Adipose tissue (tissue), 3 donors: ENCODE measurements around the gene ADPRHL1. TPM values are rescaled to one million over a fixed set of nuclear protein-coding genes. Genes with fewer than 3 reads are reported as not detected.
"Not testable (repeated sequence)": the region's sequence is repeated elsewhere in the genome, so short reads cannot be mapped to it uniquely, and the experiment has no call there.

Source experiments
- H3K27ac ChIP-seq: one replicate; pipeline ENCODE4 v1.5.1; 2013; ENCODE audit warnings: low read depth, low read length
- WGBS, 3 donors: extraction: QIAGEN DNeasy Blood & Tissue Kit; methylation state at CpG; one replicate each; pipeline ENCODE4 v1.1.7; 2013; 5-methylcytosine and 5-hydroxymethylcytosine counted together
- polyA plus RNA-seq, 3 donors: library from polyadenylated mRNA; stranded (reverse); fragments of 200-250 nt; gene quantifications; one replicate each; pipeline ENCODE4 v1.2.3, GENCODE V29; 2013
- donor health status: healthy with polysubstance abuse.
- donor health status: Bipolar disorder and iron deficiency.
- donor health status: healthy.

Gene ADPRHL1
- polyA plus RNA-seq, 3 donors: 0.90 to 3.8 (median 2.4) TPM

- WGBS, 3 donors: 91 to 94% (median 93%) methylated on average over 35 to 36 of the region's 36 CpGs
- no peak overlapping the region for H3K27ac ChIP-seq
Observed at GRCh38 chr13:113483504-113484293, 30.4 kb upstream of the ADPRHL1 start.

GRCh38 chr13:113483081-113483480 lies 29.8 kb upstream of the ADPRHL1 start:
- 90 to 94% (median 94%) methylated on average over 7 of the region's 7 CpGs for WGBS, 3 donors
- H3K27ac ChIP-seq: no peak overlapping the region

GRCh38 chr13:113479179-113479578 lies 25.9 kb upstream of the ADPRHL1 start:
- no peak overlapping the region for H3K27ac ChIP-seq
- WGBS, 3 donors: 81 to 84% (median 82%) methylated on average over 4 of the region's 4 CpGs

GRCh38 chr13:113477724-113478123 lies 24.4 kb upstream of the ADPRHL1 start:
- 97 to 99% (median 97%) methylated on average over 3 of the region's 3 CpGs for WGBS, 3 donors
- no peak overlapping the region for H3K27ac ChIP-seq

GRCh38 chr13:113476811-113477210 lies 23.5 kb upstream of the ADPRHL1 start:
- WGBS, 3 donors: 97 to 98% (median 98%) methylated on average over 7 of the region's 7 CpGs

GRCh38 chr13:113475911-113476310 lies 22.6 kb upstream of the ADPRHL1 start:
- WGBS, 3 donors: 92 to 95% (median 94%) methylated on average over 12 of the region's 12 CpGs
- H3K27ac ChIP-seq: no peak overlapping the region

More at GRCh38 chr13:113476811-113477210, 23.5 kb upstream of the ADPRHL1 start:
- no peak overlapping the region for H3K27ac ChIP-seq

- no peak overlapping the region for H3K27ac ChIP-seq
- 94 to 97% (median 95%) methylated on average over 11 of the region's 11 CpGs for WGBS, 3 donors
Observed at GRCh38 chr13:113475280-113475679, 22.0 kb upstream of the ADPRHL1 start.

DNA sequence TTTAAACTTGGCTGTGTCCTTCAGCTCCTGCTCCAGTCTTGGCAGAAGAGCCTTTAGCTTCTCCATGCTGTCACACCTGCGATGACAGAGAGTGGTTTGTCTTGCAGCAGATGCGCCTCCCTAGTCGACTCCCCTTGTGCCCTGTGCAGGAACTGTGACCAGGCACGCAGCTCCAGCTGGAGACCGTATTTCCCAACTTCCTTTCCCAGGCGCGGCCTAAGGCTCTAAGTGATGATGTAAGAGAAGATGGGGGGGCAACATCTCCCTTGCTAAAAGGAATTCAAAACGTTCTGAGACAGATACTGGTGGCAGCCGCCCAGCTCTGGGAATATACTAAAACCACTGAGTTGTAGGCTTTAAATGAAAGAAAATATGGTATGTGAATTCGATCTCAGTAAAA lies 20.9 kb upstream of the ADPRHL1 start:
- no peak overlapping the region for H3K27ac ChIP-seq
- WGBS, 3 donors: 50 to 86% (median 52%) methylated on average over 10 of the region's 10 CpGs

DNA sequence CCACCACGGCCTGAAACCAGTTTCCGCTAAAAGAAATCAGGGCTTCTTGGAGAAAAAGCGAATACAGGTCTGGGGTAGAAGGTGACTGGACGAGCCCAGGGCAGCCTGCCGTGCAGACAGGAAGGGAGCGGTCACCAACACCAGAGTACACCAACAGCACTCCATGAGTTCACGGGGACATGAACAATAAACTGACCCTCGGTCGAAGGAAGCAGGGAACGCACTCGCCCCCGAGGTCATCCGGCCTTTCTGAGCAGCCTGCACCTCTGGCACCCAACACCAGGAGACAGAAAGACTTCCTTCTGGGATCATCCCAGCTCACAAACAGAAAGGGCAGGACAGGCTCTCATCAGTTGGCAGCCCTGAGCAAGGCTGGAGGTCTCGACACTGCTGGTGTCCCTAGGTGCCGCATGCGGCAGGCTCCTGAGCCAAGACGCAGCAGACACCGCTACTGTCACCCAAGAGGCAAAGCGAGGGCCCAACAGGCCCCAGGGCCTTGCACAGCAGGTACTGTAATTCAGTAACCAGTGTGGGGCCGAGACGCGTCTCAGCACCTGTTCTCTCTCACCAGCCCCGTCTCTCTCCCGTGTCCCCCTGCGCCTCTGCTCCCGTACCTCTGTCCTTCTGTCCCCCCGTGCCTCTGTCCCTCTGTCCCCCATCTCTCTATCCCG lies 19.2 kb upstream of the ADPRHL1 start:
- H3K27ac ChIP-seq: no peak overlapping the region
- WGBS, 3 donors: 80 to 87% (median 86%) methylated on average over 28 of the region's 28 CpGs

- 72 to 80% (median 76%) methylated on average over 11 of the region's 11 CpGs for WGBS, 3 donors
- H3K27ac ChIP-seq: no peak overlapping the region
Observed at GRCh38 chr13:113471844-113472243, 18.6 kb upstream of the ADPRHL1 start.

- 98 to 99% (median 98%) methylated on average over 3 to 4 of the region's 4 CpGs for WGBS, 3 donors
- not testable (repeated sequence) for H3K27ac ChIP-seq
Observed at GRCh38 chr13:113470635-113471163, 17.4 kb upstream of the ADPRHL1 start.

GRCh38 chr13:113470073-113470472 lies 16.8 kb upstream of the ADPRHL1 start:
- 95 to 97% (median 95%) methylated on average over 10 of the region's 10 CpGs for WGBS, 3 donors
- no peak overlapping the region for H3K27ac ChIP-seq

DNA sequence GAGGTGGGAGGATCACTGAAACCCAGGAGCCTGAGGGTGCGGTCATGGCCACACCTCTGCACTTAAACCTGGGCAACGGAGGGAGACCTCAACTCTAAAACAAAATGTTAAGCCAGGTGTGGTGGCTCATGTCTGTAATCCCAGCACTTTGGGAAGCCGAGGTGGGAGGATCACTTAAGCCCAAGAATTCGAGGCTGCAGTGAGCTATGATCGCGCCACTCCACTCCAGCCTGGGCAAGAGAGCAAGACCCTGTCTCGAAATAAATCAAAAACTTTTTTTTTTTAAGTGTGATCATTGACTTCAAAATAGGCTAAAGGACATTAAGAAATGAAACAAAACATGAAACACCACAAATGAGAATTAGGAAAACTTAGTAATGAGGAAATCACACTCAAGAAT lies 16.3 kb upstream of the ADPRHL1 start:
- WGBS, 3 donors: 90 to 94% (median 92%) methylated on average over 7 of the region's 7 CpGs
- no peak overlapping the region for H3K27ac ChIP-seq

- WGBS, 3 donors: 83 to 92% (median 89%) methylated on average over 22 of the region's 22 CpGs
- H3K27ac ChIP-seq: no peak overlapping the region
Observed at GRCh38 chr13:113468472-113469201, 15.3 kb upstream of the ADPRHL1 start.

- no peak overlapping the region for H3K27ac ChIP-seq
- WGBS, 3 donors: 91 to 99% (median 92%) methylated on average over 7 of the region's 7 CpGs
Observed at GRCh38 chr13:113468029-113468428, 14.7 kb upstream of the ADPRHL1 start.

- WGBS, 3 donors: 82 to 90% (median 88%) methylated on average over 3 of the region's 3 CpGs
- no peak overlapping the region for H3K27ac ChIP-seq
Observed at GRCh38 chr13:113466383-113466782, 13.1 kb upstream of the ADPRHL1 start.

- WGBS, 3 donors: 59 to 79% (median 61%) methylated on average over 4 of the region's 4 CpGs
Observed at GRCh38 chr13:113465300-113465699, 12.0 kb upstream of the ADPRHL1 start.

DNA sequence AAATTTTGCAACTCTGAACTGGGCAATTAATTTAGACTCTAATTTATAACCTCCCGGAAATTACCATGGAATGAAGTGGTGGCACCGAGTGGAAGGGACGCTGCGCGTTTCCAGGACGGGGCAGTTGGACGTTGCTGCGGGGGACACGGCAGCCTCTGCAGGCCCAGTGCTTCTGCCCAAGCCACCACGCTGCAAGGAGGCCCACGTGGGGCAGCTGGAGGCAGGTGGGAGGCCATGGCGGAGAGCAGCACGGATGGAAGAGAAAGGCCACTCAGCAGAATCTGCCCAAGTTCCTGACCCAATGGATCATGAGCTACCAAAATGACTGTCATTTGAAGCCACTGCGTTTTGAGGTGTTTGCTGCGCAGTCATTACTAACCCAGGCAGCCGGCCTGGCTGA lies 11.2 kb upstream of the ADPRHL1 start:
- WGBS, 3 donors: 93 to 96% (median 93%) methylated on average over 16 of the region's 16 CpGs

More at GRCh38 chr13:113465300-113465699, 12.0 kb upstream of the ADPRHL1 start:
- no peak overlapping the region for H3K27ac ChIP-seq

More for the DNA sequence above, 11.2 kb upstream of the ADPRHL1 start:
- H3K27ac ChIP-seq: no peak overlapping the region
